Measurements from ENCODE around the gene MOCOS.

The MOCOS gene

GRCh38 chr18:36305375-36305774 is 118.1 kb downstream of the MOCOS start:
- DNase-seq (ENCODE audit: low spot score): no peak

GRCh38 chr18:36307513-36307912 is 120.2 kb downstream of the MOCOS start:
- DNase-seq (ENCODE audit: low spot score): no peak

- DNase-seq (ENCODE audit: low spot score): no peak
Measured at GRCh38 chr18:36308711-36309435, 121.6 kb downstream of the MOCOS start.

GRCh38 chr18:36309436-36310391 is 122.4 kb downstream of the MOCOS start:
- no peak for DNase-seq (ENCODE audit: low spot score)

- no peak for DNase-seq (ENCODE audit: low spot score)
Measured at GRCh38 chr18:36311026-36311570, 123.8 kb downstream of the MOCOS start.

- DNase-seq (ENCODE audit: low spot score): no peak
Measured at GRCh38 chr18:36312806-36313395, 125.6 kb downstream of the MOCOS start.

- no peak for DNase-seq (ENCODE audit: low spot score)
Measured at GRCh38 chr18:36314098-36314497, 126.8 kb downstream of the MOCOS start.

- DNase-seq (ENCODE audit: low spot score): no peak
Measured at GRCh38 chr18:36314754-36315153, 127.5 kb downstream of the MOCOS start.

GRCh38 chr18:36315736-36316135 is 128.4 kb downstream of the MOCOS start:
- no peak for DNase-seq (ENCODE audit: low spot score)

- DNase-seq (ENCODE audit: low spot score): no peak
Measured at GRCh38 chr18:36316246-36316645, 128.9 kb downstream of the MOCOS start.

Data from CD4-positive, alpha-beta T cell treated with Interleukin-6 at 100 ng/mL for 8 hours (primary cell).